Activated naive CD8-positive, alpha-beta T cell treated with anti-CD3 and anti-CD28 coated beads for 36 hours (primary cell): ENCODE results near the gene CLEC19A. TPM values are rescaled to one million over a fixed set of nuclear protein-coding genes. Genes with fewer than 3 reads are reported as not detected.
A peak's percentile ranks its signal among the peaks of the same experiment; 100 is the strongest.

Experiments used
- DNase-seq: peaks from one replicate; pipeline ENCODE4 v3.0.0; 2021
- H3K27ac Mint-ChIP-seq: one replicate; pipeline ENCODE4 v1.8.0; 2022; ENCODE audit warnings: mild to moderate bottlenecking, moderate library complexity, mixed read lengths
- H3K27me3 Mint-ChIP-seq: one replicate; pipeline ENCODE4 v1.8.0; 2022; ENCODE audit warnings: mild to moderate bottlenecking, mixed read lengths
- H3K36me3 Mint-ChIP-seq: one replicate; pipeline ENCODE4 v1.8.0; 2021; ENCODE audit warnings: mild to moderate bottlenecking, mixed read lengths
- H3K4me1 Mint-ChIP-seq: one replicate; pipeline ENCODE4 v1.8.0; 2021; ENCODE audit warnings: mixed read lengths
- H3K4me3 Mint-ChIP-seq: one replicate; pipeline ENCODE4 v1.8.0; 2022; ENCODE audit warnings: mild to moderate bottlenecking, moderate library complexity, mixed read lengths
- H3K9me3 Mint-ChIP-seq: one replicate; pipeline ENCODE4 v1.8.0; 2022; ENCODE audit warnings: mixed read lengths
- total RNA-seq, 2 experiments: library from RNA; stranded (reverse); gene quantifications; one replicate each; pipeline ENCODE4 v1.2.3, GENCODE V29; 2021

The CLEC19A gene
- total RNA-seq, 2 experiments from 2014 or later = not detected

- DNase-seq = no peak
- H3K36me3 Mint-ChIP-seq = peaks cover 2% of the 10 kb centered on the region
- no peak overlapping the region for H3K27ac Mint-ChIP-seq
- H3K4me3 Mint-ChIP-seq = no peak overlapping the region
- H3K27me3 Mint-ChIP-seq = peaks cover 3% of the 10 kb centered on the region
- no peaks in the 10 kb centered on the region for H3K4me1 Mint-ChIP-seq
- peaks cover 9% of the 10 kb centered on the region for H3K9me3 Mint-ChIP-seq
Observed at GRCh38 chr16:19269098-19269497, 16.4 kb upstream of the CLEC19A start.

DNA sequence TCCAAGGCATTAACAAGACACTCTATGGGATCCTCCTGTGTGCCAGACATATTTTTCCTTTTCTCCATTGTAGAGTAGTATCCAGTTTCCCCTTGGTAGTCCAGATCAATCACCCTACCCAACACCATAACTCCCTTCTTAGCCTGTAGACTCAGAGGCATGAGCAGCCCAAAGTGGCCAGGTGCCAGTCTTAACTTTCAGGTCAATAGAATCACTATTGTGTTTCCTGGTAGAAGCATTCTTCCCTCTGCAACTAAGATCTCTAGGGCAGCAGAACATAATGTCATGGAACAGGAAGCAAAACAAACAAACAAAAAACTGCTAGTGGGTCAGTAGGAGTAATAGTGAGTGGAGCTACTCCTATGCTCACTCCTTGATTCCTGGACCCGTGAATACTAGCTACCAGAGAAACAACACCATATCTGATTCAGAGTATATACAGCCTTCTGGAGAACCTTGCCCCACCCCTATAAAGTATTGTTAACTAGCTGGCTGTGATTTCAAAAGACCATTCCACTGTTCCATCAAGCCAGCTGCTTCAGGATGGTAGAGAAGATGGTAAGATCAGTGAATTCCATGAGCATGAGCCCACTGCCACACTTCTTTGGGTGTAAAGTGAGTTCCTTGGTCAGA lies 11.2 kb upstream of the CLEC19A start:
- Mint-ChIP-seq H3K27me3 (peaks cover 4% of the 10 kb centered on the region), H3K9me3 (no peaks in the 10 kb centered on the region), H3K27ac (no peak overlapping the region), H3K4me1 (no peaks in the 10 kb centered on the region), H3K36me3 (no peaks in the 10 kb centered on the region), H3K4me3 (no peak overlapping the region)
- DNase-seq = no peak

GRCh38 chr16:19278403-19278802 lies 7.1 kb upstream of the CLEC19A start:
- H3K4me1 Mint-ChIP-seq = no peaks in the 10 kb centered on the region
- no peak overlapping the region for H3K27ac Mint-ChIP-seq
- no peaks in the 10 kb centered on the region for H3K9me3 Mint-ChIP-seq
- H3K4me3 Mint-ChIP-seq = no peak overlapping the region
- H3K27me3 Mint-ChIP-seq = peaks cover 4% of the 10 kb centered on the region
- DNase-seq = no peak
- no peaks in the 10 kb centered on the region for H3K36me3 Mint-ChIP-seq

DNA sequence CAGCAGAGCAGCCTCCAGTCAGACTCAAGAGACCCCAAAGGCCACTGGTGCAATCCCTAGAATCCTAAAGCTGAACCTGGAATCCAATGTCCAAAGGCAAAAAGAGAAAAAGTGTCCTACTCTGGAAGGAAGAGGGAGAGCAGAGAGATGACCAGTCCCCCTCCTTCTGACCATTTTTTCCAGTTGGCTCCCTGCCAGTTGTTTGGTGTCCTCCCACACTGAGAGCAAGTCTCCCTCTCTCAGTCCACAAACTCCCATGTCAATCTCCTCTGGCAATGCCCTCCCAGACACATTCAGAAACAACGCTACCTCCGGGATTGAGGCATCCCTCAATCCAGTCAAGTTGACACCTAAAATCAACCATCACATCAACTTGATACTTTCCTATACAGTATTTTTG lies 4.3 kb upstream of the CLEC19A start:
- Mint-ChIP-seq H3K4me3 (no peak overlapping the region), H3K36me3 (no peaks in the 10 kb centered on the region), H3K9me3 (no peaks in the 10 kb centered on the region), H3K27me3 (peaks cover 3% of the 10 kb centered on the region), H3K4me1 (no peaks in the 10 kb centered on the region), H3K27ac (no peak overlapping the region)
- DNase-seq = no peak

GRCh38 chr16:19282101-19282500 lies 3.4 kb upstream of the CLEC19A start:
- H3K27ac Mint-ChIP-seq = no peak overlapping the region

GRCh38 chr16:19283637-19284036 lies 1.9 kb upstream of the CLEC19A start:
- Mint-ChIP-seq H3K4me3 (no peak overlapping the region), H3K9me3 (no peaks in the 10 kb centered on the region), H3K36me3 (no peaks in the 10 kb centered on the region), H3K27me3 (peaks cover 7% of the 10 kb centered on the region), H3K27ac (no peak overlapping the region), H3K4me1 (no peaks in the 10 kb centered on the region)
- no peak for DNase-seq

More at GRCh38 chr16:19282101-19282500, 3.4 kb upstream of the CLEC19A start:
- DNase-seq = no peak
- Mint-ChIP-seq H3K9me3 (no peaks in the 10 kb centered on the region), H3K27me3 (peaks cover 7% of the 10 kb centered on the region), H3K4me1 (no peaks in the 10 kb centered on the region), H3K4me3 (no peak overlapping the region), H3K36me3 (no peaks in the 10 kb centered on the region)

DNA sequence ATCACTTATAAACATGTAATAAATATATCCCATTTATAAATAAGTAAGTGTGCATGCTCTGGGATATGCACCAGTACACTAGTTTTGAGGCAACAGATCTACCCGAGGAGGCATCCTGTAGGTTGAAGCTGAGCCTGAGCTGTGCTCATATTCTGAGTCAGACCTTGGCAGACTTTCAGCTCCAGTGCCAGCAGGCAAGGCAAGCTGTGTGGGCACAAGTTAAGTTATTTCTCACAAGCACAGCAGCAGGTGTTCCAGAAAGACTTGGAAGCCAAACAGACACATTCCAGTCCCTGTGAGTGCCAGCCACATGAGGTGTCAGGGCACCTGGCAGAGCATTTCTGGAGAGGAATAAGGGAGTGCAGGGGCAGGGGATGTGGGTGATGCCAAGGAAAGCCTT lies 1.3 kb upstream of the CLEC19A start:
- Mint-ChIP-seq H3K27ac (no peak overlapping the region), H3K4me1 (no peaks in the 10 kb centered on the region), H3K27me3 (peaks cover 7% of the 10 kb centered on the region), H3K4me3 (no peak overlapping the region), H3K36me3 (no peaks in the 10 kb centered on the region), H3K9me3 (no peaks in the 10 kb centered on the region)
- DNase-seq = no peak

- Mint-ChIP-seq H3K27ac (no peak overlapping the region), H3K9me3 (no peaks in the 10 kb centered on the region), H3K36me3 (no peaks in the 10 kb centered on the region), H3K27me3 (peaks cover 21% of the 10 kb centered on the region), H3K4me1 (no peaks in the 10 kb centered on the region), H3K4me3 (no peak overlapping the region)
- DNase-seq = no peak
Observed at GRCh38 chr16:19286827-19287226, 1.3 kb downstream of the CLEC19A start.

GRCh38 chr16:19287241-19287640 lies 1.7 kb downstream of the CLEC19A start:
- Mint-ChIP-seq H3K9me3 (no peaks in the 10 kb centered on the region), H3K36me3 (no peaks in the 10 kb centered on the region), H3K4me3 (no peak overlapping the region), H3K27ac (no peak overlapping the region), H3K4me1 (no peaks in the 10 kb centered on the region), H3K27me3 (peaks cover 21% of the 10 kb centered on the region)
- DNase-seq = no peak

DNA sequence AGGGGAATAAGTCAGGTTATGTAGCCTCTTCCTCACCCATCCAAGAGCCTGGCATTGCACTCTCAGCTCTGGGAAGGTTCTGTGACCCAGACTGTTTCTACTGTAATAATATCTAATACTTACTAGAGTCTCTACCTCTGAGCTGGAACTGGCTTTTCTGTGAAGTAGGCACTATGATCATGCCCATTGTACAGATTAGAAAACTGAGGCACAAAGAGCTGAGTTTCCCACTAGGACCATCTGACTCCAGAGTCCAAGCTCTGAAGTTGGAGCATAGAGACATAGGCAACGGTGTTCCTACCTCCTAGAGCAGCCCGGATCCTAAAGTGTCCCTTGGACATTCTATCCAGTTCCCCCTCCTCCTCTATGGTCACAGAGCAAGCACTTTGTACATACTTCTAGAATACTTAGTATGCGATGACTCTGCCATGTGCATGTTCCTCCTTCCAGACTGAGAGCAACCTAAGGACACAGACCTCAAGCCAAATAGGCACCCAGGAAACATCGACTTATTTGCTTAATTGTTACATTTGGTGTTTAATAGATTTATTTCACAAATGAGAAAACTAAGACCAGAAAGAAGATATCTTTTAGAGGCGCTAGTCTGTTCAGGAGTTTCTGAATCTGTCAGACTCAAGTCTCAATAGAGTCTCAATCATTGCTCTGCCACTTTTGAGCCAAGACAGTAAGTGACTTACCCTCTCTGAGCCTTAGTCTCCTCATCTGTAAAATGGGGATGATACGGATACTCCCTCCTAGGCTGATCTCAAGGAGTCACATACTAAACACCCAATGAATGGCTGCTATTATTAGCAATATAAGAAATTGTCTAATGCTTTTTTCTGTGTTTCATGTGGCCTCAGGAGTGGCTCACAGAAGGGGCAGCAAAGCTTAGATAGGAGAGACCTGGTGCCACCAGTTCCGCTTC lies 3.6 kb downstream of the CLEC19A start:
- Mint-ChIP-seq H3K27ac (no peak overlapping the region), H3K4me1 (peaks cover 1% of the 10 kb centered on the region)

DNA sequence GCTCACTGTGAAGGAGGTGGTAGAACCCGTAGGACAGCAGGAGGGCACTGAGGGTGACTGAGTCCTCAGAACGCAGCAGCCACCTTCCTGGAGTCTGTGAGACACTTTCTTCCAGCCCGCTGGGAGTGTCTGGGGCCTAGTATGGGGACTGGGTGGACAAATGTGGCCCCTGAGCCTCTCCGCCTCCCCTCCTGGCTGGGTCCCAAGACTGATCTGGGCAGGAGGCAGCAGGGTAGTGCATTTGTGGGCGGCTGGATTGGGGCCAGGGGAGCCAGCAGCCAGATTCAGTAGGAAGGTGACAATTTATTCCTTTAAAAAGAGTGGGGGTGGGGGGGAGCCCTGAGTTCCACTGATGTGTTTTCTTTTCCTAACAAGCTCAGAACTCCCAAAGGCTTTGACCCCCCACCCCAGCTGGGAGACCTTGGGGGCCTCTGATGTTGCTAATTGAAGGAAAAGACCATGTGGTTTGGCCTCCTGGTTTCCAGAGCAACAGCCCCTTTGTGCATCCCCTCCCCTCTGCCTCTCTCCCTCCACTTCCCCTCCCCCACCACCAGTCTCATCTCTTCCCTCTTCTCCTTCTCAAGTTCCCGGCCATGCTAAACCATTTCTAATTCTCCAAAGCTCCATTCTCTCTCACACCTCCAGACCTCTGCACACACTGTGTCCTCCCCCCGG lies 4.4 kb downstream of the CLEC19A start:
- no peak overlapping the region for H3K4me3 Mint-ChIP-seq
- DNase-seq = no peak
- H3K27me3 Mint-ChIP-seq = peaks cover 37% of the 10 kb centered on the region
- H3K27ac Mint-ChIP-seq = no peak overlapping the region
- H3K9me3 Mint-ChIP-seq = peaks cover 4% of the 10 kb centered on the region
- H3K36me3 Mint-ChIP-seq = no peaks in the 10 kb centered on the region
- H3K4me1 Mint-ChIP-seq = peaks cover 8% of the 10 kb centered on the region

More for the DNA sequence above, 3.6 kb downstream of the CLEC19A start:
- DNase-seq = no peak
- no peaks in the 10 kb centered on the region for H3K9me3 Mint-ChIP-seq
- no peak overlapping the region for H3K4me3 Mint-ChIP-seq
- no peaks in the 10 kb centered on the region for H3K36me3 Mint-ChIP-seq
- H3K27me3 Mint-ChIP-seq = peaks cover 29% of the 10 kb centered on the region

DNA sequence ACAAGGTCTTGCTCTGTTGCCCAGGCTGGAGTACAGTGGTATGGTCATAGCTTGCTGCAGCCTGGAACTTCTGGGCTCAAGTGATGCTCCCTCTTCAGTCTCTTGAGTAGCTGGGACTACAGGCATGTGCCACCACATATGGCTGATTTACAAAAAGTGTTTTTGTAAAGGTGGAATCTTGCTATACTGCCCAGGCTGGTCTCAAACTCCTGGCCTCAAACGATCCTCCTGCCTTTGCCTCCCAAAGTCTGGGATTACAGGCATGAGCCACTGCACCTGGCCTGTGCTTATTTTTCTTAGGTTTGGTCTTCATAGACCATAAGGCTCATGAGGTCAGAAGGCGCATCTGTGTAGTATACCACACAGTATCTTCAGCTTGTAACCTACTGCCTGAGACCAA lies 5.3 kb downstream of the CLEC19A start:
- Mint-ChIP-seq H3K4me3 (no peak overlapping the region), H3K9me3 (peaks cover 5% of the 10 kb centered on the region), H3K4me1 (peaks cover 8% of the 10 kb centered on the region), H3K27me3 (peaks cover 37% of the 10 kb centered on the region), H3K27ac (no peak overlapping the region), H3K36me3 (no peaks in the 10 kb centered on the region)
- no peak for DNase-seq

GRCh38 chr16:19291475-19291874 lies 5.9 kb downstream of the CLEC19A start:
- no peak overlapping the region for H3K27ac Mint-ChIP-seq
- no peak for DNase-seq
- H3K9me3 Mint-ChIP-seq = peaks cover 5% of the 10 kb centered on the region
- H3K36me3 Mint-ChIP-seq = no peaks in the 10 kb centered on the region
- no peak overlapping the region for H3K4me3 Mint-ChIP-seq
- H3K4me1 Mint-ChIP-seq = peaks cover 8% of the 10 kb centered on the region
- peaks cover 32% of the 10 kb centered on the region for H3K27me3 Mint-ChIP-seq

- Mint-ChIP-seq H3K9me3 (peaks cover 5% of the 10 kb centered on the region), H3K27ac (no peak overlapping the region), H3K27me3 (peaks cover 30% of the 10 kb centered on the region), H3K4me3 (no peak overlapping the region), H3K36me3 (no peaks in the 10 kb centered on the region), H3K4me1 (peaks cover 8% of the 10 kb centered on the region)
- no peak for DNase-seq
Observed at GRCh38 chr16:19292186-19292585, 6.7 kb downstream of the CLEC19A start.

DNA sequence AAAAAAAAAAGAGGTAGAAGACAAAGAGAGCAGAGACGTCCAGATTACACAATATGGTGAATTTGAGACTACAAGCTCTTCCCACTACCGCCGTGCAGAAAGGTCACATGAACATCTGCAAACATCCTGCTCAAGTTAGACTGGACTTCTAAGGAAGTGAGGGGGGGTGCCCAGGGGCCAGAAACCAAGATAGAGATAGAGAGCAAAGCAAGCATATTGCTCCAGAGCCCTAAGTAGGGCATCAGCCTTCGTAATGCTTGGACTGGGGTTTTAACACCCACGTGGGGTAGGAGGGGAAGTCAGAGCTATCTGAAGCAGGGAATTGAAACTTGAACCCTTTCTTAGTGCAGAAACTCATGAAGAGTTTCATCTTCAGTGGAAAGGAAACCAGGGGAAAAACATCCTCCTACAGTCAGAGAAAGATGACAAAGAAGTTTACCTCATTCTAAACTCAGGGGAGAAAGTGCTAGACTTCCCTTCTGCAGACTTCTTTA lies 8.7 kb downstream of the CLEC19A start:
- H3K4me3 Mint-ChIP-seq = peak overlapping the region; percentile 26
- H3K27me3 Mint-ChIP-seq = peaks cover 30% of the 10 kb centered on the region
- DNase-seq = peak; percentile 21
- H3K4me1 Mint-ChIP-seq = peaks cover 8% of the 10 kb centered on the region
- H3K27ac Mint-ChIP-seq = peak overlapping the region; percentile 44
- peaks cover 5% of the 10 kb centered on the region for H3K9me3 Mint-ChIP-seq
- no peaks in the 10 kb centered on the region for H3K36me3 Mint-ChIP-seq
